PC-3 (cell line): Measurements from ENCODE around the gene TRIM27. TPM values are rescaled to one million over a fixed set of nuclear protein-coding genes. Genes with fewer than 3 reads are reported as not detected.
"Not testable (repeated sequence)": the region's sequence is repeated elsewhere in the genome, so short reads cannot be mapped to it uniquely, and the experiment has no call there.

Experiments
- ATAC-seq: fragments of 200-7000 bp; cut with Tn5 transposase; 2 replicates; pipeline ENCODE4 v1.9.1; 2020; ENCODE audit warnings: mild to moderate bottlenecking, moderate library complexity
- BruUV-seq: library from RNA; stranded (reverse); fragments of 400-500 nt; replicated peaks from 2 replicates; lab custom pipeline; 2021; lab: Mats Ljungman, UMichigan
- CTCF ChIA-PET: fragments of 300-600 bp; sonication (Branson Sonifier 250); formaldehyde crosslinking; loops from one replicate; lab custom pipeline; 2022; ENCODE audit warnings: antibody characterized with exemption; lab: Charles Lee
- POLR2A ChIA-PET: fragments of 300-600 bp; sonication (Branson Sonifier 250); formaldehyde crosslinking; loops from one replicate; lab custom pipeline; 2022; ENCODE audit warnings: antibody characterized with exemption; ENCODE audit not compliant: unreplicated experiment; lab: Charles Lee
- DNase-seq: peaks from one replicate; pipeline ENCODE4 v3.0.0-alpha.2; 2015
- H2AFZ ChIP-seq: fragments of 300-600 bp; sonication (generic); 2 replicates; pipeline ENCODE4 v1.6.0; 2016; ENCODE audit warnings: antibody characterized with exemption, low read length
- H3F3A ChIP-seq: fragments of 300-600 bp; sonication (generic); one replicate; pipeline ENCODE4 v1.6.0; 2017; ENCODE audit warnings: antibody characterized with exemption, low read length, control low read depth, mild to moderate bottlenecking; ENCODE audit not compliant: unreplicated experiment
- H3K27ac ChIP-seq: fragments of 300-600 bp; sonication (generic); 2 replicates; pipeline ENCODE4 v1.5.1; 2016; ENCODE audit warnings: mild to moderate bottlenecking, low read length
- H3K27me3 ChIP-seq: fragments of 300-600 bp; sonication (generic); 2 replicates; pipeline ENCODE4 v1.6.1; 2016; ENCODE audit warnings: low read length, mixed read lengths
- H3K36me3 ChIP-seq: fragments of 300-600 bp; sonication (generic); 2 replicates; pipeline ENCODE4 v1.6.1; 2016; ENCODE audit warnings: low read depth, mixed run types, low read length, mixed read lengths
- H3K4me1 ChIP-seq: fragments of 300-600 bp; sonication (generic); 2 replicates; pipeline ENCODE4 v1.5.1; 2016; ENCODE audit warnings: low read length; ENCODE audit not compliant: insufficient read depth
- H3K4me2 ChIP-seq: fragments of 300-600 bp; sonication (generic); 2 replicates; pipeline ENCODE4 v1.6.0; 2016; ENCODE audit warnings: low read length
- H3K4me3 ChIP-seq: fragments of 300-600 bp; sonication (generic); 2 replicates; pipeline ENCODE4 v1.5.1; 2016; ENCODE audit warnings: mild to moderate bottlenecking, low read length, mixed read lengths
- H3K79me2 ChIP-seq: fragments of 300-600 bp; sonication (generic); 2 replicates; pipeline ENCODE4 v1.6.1; 2017; ENCODE audit warnings: low read length, mixed read lengths
- H3K9ac ChIP-seq: fragments of 300-600 bp; sonication (generic); 2 replicates; pipeline ENCODE4 v1.6.0; 2016; ENCODE audit warnings: mild to moderate bottlenecking, low read length
- H3K9me2 ChIP-seq: fragments of 300-600 bp; sonication (generic); replicated peaks from 2 replicates; pipeline ENCODE4 v1.6.1; 2016; ENCODE audit warnings: mixed run types, low read length, mixed read lengths
- H3K9me3 ChIP-seq: fragments of 300-600 bp; sonication (generic); 2 replicates; pipeline ENCODE4 v1.6.1; 2016; ENCODE audit warnings: low read length, mixed read lengths
- H4K20me1 ChIP-seq: fragments of 300-600 bp; sonication (generic); 2 replicates; pipeline ENCODE4 v1.6.1; 2016; ENCODE audit warnings: low read length, mixed read lengths
- EZH2 ChIP-seq: fragments of 300-600 bp; sonication (generic); IDR thresholded peaks from one replicate; pipeline ENCODE4 v1.6.1; 2017; ENCODE audit warnings: antibody characterized with exemption, mild to moderate bottlenecking, low read length; ENCODE audit not compliant: unreplicated experiment
- EZH2phosphoT487 ChIP-seq: fragments of 300-600 bp; sonication (generic); IDR thresholded peaks from 2 replicates; pipeline ENCODE4 v1.6.1; 2018; ENCODE audit warnings: mild to moderate bottlenecking, antibody characterized with exemption, low read length, borderline replicate concordance
- intact Hi-C: fragments of 100-400 bp; cut with micrococcal nuclease; formaldehyde crosslinking; loops from 2 replicates; pipeline ENCODE4 v1.9.0; 2023
- total RNA-seq: library from RNA; depleted of rRNA; stranded (reverse); fragments of >200 nt; gene quantifications from 2 replicates; pipeline ENCODE4 v1.2.3, GENCODE V29; 2014
- TF ChIP-seq, protein P1 (sequence below): fragments of 300-600 bp; sonication (generic); conservative IDR thresholded peaks from 2 replicates; pipeline ENCODE4 v1.5.1; 2017; ENCODE audit warnings: antibody characterized with exemption, low read depth, mild to moderate bottlenecking, low read length

The TRIM27 gene
- total RNA-seq, 1 experiment from 2014 or later, result 85.8 TPM

DNA sequence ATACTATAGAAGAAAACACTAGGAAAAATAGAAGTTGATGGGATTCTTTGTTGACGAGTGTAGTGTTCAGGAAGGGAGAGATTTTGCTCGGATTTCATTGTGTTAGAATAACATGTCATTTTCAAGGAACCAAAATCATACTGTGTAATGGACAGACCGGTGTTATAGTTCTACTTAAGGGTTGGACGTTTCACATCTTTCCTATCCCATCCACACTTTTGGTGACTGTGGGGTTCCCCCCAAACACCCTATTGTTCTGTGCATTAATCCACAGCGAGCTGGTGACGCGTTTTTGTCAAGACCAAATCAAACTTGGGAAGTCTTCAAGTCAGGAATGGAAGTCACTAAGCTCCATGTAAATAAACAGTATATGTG is 43.3 kb downstream of the TRIM27 start:
- ATAC-seq, result peak; percentile 38
- H3K4me3 ChIP-seq, result peak overlapping the region; percentile 81
- no peak for DNase-seq
- H3K4me1 ChIP-seq, result no peaks in the 10 kb centered on the region; the same call in 1 of the 2 replicates
- no peaks in the 10 kb centered on the region for H3K36me3 ChIP-seq
- BruUV-seq, result no TSS peak
- TF ChIP-seq, protein P1, sequence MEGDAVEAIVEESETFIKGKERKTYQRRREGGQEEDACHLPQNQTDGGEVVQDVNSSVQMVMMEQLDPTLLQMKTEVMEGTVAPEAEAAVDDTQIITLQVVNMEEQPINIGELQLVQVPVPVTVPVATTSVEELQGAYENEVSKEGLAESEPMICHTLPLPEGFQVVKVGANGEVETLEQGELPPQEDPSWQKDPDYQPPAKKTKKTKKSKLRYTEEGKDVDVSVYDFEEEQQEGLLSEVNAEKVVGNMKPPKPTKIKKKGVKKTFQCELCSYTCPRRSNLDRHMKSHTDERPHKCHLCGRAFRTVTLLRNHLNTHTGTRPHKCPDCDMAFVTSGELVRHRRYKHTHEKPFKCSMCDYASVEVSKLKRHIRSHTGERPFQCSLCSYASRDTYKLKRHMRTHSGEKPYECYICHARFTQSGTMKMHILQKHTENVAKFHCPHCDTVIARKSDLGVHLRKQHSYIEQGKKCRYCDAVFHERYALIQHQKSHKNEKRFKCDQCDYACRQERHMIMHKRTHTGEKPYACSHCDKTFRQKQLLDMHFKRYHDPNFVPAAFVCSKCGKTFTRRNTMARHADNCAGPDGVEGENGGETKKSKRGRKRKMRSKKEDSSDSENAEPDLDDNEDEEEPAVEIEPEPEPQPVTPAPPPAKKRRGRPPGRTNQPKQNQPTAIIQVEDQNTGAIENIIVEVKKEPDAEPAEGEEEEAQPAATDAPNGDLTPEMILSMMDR, result no peak
- TF ChIP-seq EZH2phosphoT487, result no peak
- no peak for TF ChIP-seq EZH2
- no peaks in the 10 kb centered on the region for H3K79me2 ChIP-seq
- H3K4me2 ChIP-seq, result peak overlapping the region; percentile 85
- no peak overlapping the region for H3K27ac ChIP-seq
- H3F3A ChIP-seq, result no peaks in the 10 kb centered on the region
- H3K9ac ChIP-seq, result peak overlapping the region; percentile 42; the same call in 1 of the 2 replicates
- H3K27me3 ChIP-seq, result no peaks in the 10 kb centered on the region
- ChIA-PET CTCF (no interaction called here), POLR2A (no interaction called here)
- H4K20me1 ChIP-seq, result no peaks in the 10 kb centered on the region
- H3K9me2 ChIP-seq, result no peaks in the 10 kb centered on the region
- peak overlapping the region; percentile 93 for H2AFZ ChIP-seq
- intact Hi-C loops, result loop anchor here (2.0 kb wide), 1 partner anchor 16 kb away; no protein-coding TSS in a partner anchor
- H3K9me3 ChIP-seq, result no peaks in the 10 kb centered on the region

GRCh38 chr6:28876710-28877109 is 47.1 kb downstream of the TRIM27 start:
- Histone ChIP-seq H3K4me2 (no peak overlapping the region), H3K36me3 (no peaks in the 10 kb centered on the region), H2AFZ (no peak overlapping the region), H3F3A (no peaks in the 10 kb centered on the region), H3K4me3 (no peak overlapping the region), H3K4me1 (no peaks in the 10 kb centered on the region; the same call in 1 of the 2 replicates), H3K9ac (no peak overlapping the region), H3K9me2 (no peaks in the 10 kb centered on the region), H3K9me3 (no peaks in the 10 kb centered on the region), H3K27me3 (no peaks in the 10 kb centered on the region), H3K79me2 (no peaks in the 10 kb centered on the region), H3K27ac (no peak overlapping the region), H4K20me1 (no peaks in the 10 kb centered on the region)
- CTCF ChIA-PET, result no interaction called here
- DNase-seq (no peak), ATAC-seq (no peak)
- POLR2A ChIA-PET, result no interaction called here
- intact Hi-C loops, result no loop called here
- TF ChIP-seq EZH2 (no peak), EZH2phosphoT487 (no peak)
- TF ChIP-seq, protein P1, result no peak
- BruUV-seq, result no TSS peak

- no peak for ATAC-seq
- no TSS peak for BruUV-seq
Measured at GRCh38 chr6:28875191-28875747, 48.5 kb downstream of the TRIM27 start.

GRCh38 chr6:28872157-28872817 is 51.5 kb downstream of the TRIM27 start:
- H3K9me2 ChIP-seq, H3K79me2 ChIP-seq, H3K4me3 ChIP-seq, H3K4me2 ChIP-seq, H3F3A ChIP-seq, H2AFZ ChIP-seq, H3K36me3 ChIP-seq, CTCF ChIA-PET, intact Hi-C loops, H3K27me3 ChIP-seq, H3K4me1 ChIP-seq, BruUV-seq, H4K20me1 ChIP-seq, DNase-seq, H3K9ac ChIP-seq, H3K27ac ChIP-seq, H3K9me3 ChIP-seq, ATAC-seq: not testable (repeated sequence)
- POLR2A ChIA-PET, result interaction anchor here (0.6 kb wide), 1 partner anchor 23 kb away, joined by 4 read pairs; no protein-coding TSS in a partner anchor

More at GRCh38 chr6:28875191-28875747, 48.5 kb downstream of the TRIM27 start:
- no peak for TF ChIP-seq EZH2
- no peak for TF ChIP-seq EZH2phosphoT487
- TF ChIP-seq, protein P1, result no peak
- H3K36me3 ChIP-seq, result no peaks in the 10 kb centered on the region
- ChIA-PET CTCF (interaction anchor here (1.0 kb wide), 1 partner anchor 37 kb away, joined by 3 read pairs; no protein-coding TSS in a partner anchor), POLR2A (no interaction called here)
- H3K9me2 ChIP-seq, result no peaks in the 10 kb centered on the region
- H3K9me3 ChIP-seq, result no peaks in the 10 kb centered on the region
- no peak overlapping the region for H2AFZ ChIP-seq
- no peak overlapping the region for H3K9ac ChIP-seq
- H3K4me3 ChIP-seq, result no peak overlapping the region
- H3K27me3 ChIP-seq, result no peaks in the 10 kb centered on the region
- H4K20me1 ChIP-seq, result no peaks in the 10 kb centered on the region
- no peaks in the 10 kb centered on the region for H3K79me2 ChIP-seq
- no peak overlapping the region for H3K27ac ChIP-seq
- no peak overlapping the region for H3K4me2 ChIP-seq
- intact Hi-C loops, result no loop called here
- no peak for DNase-seq
- H3K4me1 ChIP-seq, result no peaks in the 10 kb centered on the region; the same call in 1 of the 2 replicates
- no peaks in the 10 kb centered on the region for H3F3A ChIP-seq
